ENCODE results near the gene LILRB5. TPM values are rescaled to one million over a fixed set of nuclear protein-coding genes. Genes with fewer than 3 reads are reported as not detected.

LILRB5 gene
- total and polyA plus RNA-seq, 2 donors (not counting 1 experiment from before 2014, with no cell fraction given), result 0.05 TPM; not detected in 1

DNA sequence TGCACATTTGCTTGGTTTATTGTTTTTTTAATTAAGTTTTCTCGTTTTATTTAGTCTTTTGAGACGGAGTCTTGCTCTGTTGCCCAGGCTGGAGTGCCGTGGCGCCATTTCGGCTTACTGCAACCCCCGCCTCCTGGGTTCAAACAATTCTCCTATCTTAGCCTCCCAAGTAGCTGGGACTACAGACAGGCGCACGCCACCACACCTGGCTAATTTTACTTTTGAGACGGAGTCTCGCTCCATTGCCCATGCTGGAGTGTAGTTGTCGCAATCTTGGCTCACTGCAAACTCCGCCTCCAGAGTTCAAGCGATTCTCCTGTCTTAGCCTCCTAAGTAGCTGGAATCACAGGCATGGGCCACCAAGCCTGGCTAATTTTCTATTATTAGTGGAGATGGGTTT, 55.1 kb downstream of the LILRB5 start:
- Histone ChIP-seq H3K9ac (ENCODE audit: low read length) (peak overlapping the region; percentile 96), H3K4me2 (replicated peaks; ENCODE audit: low read depth, low read length, poor library complexity, severe bottlenecking) (peak overlapping the region; percentile 88), H4K20me1 (ENCODE audit: control insufficient read depth, insufficient read depth, low read length, poor library complexity, severe bottlenecking) (peaks cover 61% of the 10 kb centered on the region), H3K36me3 (replicated peaks in 1 of 2; ENCODE audit: control extremely low read depth in 1 of 2, control insufficient read depth in 1 of 2, extremely low read depth in 1 of 2, insufficient read depth in 2 of 2, low read length in 1 of 2) (peaks cover 7 to 58% of the 10 kb centered on the region in 2 experiments), H3K4me1 (ENCODE audit: control insufficient read depth in 2 of 2, insufficient read depth in 2 of 2, low read length in 2 of 2) (peaks cover 38 to 54% of the 10 kb centered on the region in 2 donors), H3K4me3 (ENCODE audit: control extremely low read depth in 1 of 5, extremely low read depth in 1 of 5, insufficient read depth in 1 of 5, low read depth in 2 of 5, low read length in 4 of 5) (peak overlapping the region; percentile 64 to 100 (median 95)), H3K27ac (ENCODE audit: low read length in 2 of 2) (peak overlapping the region in 1 of 2 donors; percentile 95), H2AFZ (ENCODE audit: insufficient read depth, low read depth, low read length, poor library complexity, severe bottlenecking) (no peak overlapping the region), H3K79me2 (ENCODE audit: control insufficient read depth, insufficient read depth, low read length) (peaks cover 67% of the 10 kb centered on the region), H3K27me3 (replicated peaks in 1 of 4; ENCODE audit: control extremely low read depth in 1 of 4, control insufficient read depth in 3 of 4, insufficient read depth in 4 of 4, low read length in 3 of 4) (no peaks in the 10 kb centered on the region), H3K9me3 (ENCODE audit: control extremely low read depth in 1 of 3, control insufficient read depth in 2 of 3, insufficient read depth in 1 of 3, low read length in 2 of 3) (no peaks in the 10 kb centered on the region)
- peak overlapping the region; percentile 98 for H3K27ac Mint-ChIP-seq
- H3K9me3 Mint-ChIP-seq (ENCODE audit: insufficient read depth), result no peaks in the 10 kb centered on the region
- CTCF ChIA-PET, result interaction anchor here (4.9 kb wide), 1 partner anchor 12 kb away, joined by 30 read pairs; the partner anchor contains the start of genes MBOAT7 and TSEN34
- POLR2A ChIA-PET, result interaction anchor here (1.0 to 4.8 kb wide), 3 partner anchors 12 to 245 kb away, joined by 4 to 73 read pairs (median 11); partner anchors contain the start of genes LENG1, MBOAT7 and TSEN34
- no peak for TF ChIP-seq CTCF (IDR thresholded peaks at IDR 0.05)
- peaks cover 59% of the 10 kb centered on the region for H3K4me1 Mint-ChIP-seq
- intact Hi-C loops (cut with micrococcal nuclease), result loop anchor here (1.0 to 5.0 kb wide), 3 partner anchors 40 to 1475 kb away; partner anchors contain the start of genes EPN1 and LENG8
- no peaks in the 10 kb centered on the region for H3K27me3 Mint-ChIP-seq
- 63% methylated on average over 6 of the region's 13 CpGs for WGBS (ENCODE audit: insufficient coverage)
- peak overlapping the region; percentile 96 for H3K4me3 Mint-ChIP-seq
- ATAC-seq (ENCODE audit: low read depth) (no peak), DNase-seq (peak; percentile 30)

DNA sequence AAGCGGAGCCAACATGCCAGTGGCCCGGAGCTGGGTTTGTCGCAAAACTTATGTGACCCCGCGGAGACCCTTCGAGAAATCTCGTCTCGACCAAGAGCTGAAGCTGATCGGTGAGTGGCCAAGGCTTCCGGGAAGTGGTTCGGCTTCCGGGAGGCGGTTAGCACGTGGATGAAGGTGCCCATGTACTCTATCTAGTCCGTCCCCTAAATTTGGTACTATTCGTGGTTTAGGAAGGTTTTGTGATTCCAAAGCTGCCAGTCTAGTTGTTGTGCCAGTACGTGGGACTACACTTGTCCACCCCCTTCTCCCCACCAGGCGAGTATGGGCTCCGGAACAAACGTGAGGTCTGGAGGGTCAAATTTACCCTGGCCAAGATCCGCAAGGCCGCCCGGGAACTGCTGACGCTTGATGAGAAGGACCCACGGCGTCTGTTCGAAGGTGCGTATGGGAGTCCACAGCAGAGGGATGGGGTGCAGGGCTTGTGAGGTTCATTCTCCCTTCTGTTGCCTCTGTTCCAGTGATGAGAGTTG, 55.8 kb downstream of the LILRB5 start:
- no peaks in the 10 kb centered on the region for H3K9me3 Mint-ChIP-seq (ENCODE audit: insufficient read depth)
- DNase-seq (no peak), ATAC-seq (ENCODE audit: low read depth) (no peak)
- H3K27ac ChIP-seq (ENCODE audit: low read length in 2 of 2), result peak overlapping the region; percentile 75 to 95
- H3K27me3 Mint-ChIP-seq, result no peaks in the 10 kb centered on the region
- peak overlapping the region; percentile 88 for H3K4me2 ChIP-seq (replicated peaks; ENCODE audit: low read depth, low read length, poor library complexity, severe bottlenecking)
- peak overlapping the region; percentile 96 for H3K4me3 Mint-ChIP-seq
- CTCF ChIA-PET, result interaction anchor here (0.6 to 4.9 kb wide), 3 partner anchors 12 to 805 kb away, joined by 3 to 30 read pairs (median 3); partner anchors contain the start of genes MBOAT7 and TSEN34
- H3K36me3 ChIP-seq (replicated peaks in 1 of 2; ENCODE audit: control extremely low read depth in 1 of 2, control insufficient read depth in 1 of 2, extremely low read depth in 1 of 2, insufficient read depth in 2 of 2, low read length in 1 of 2), result peaks cover 7 to 51% of the 10 kb centered on the region in 2 experiments
- no peaks in the 10 kb centered on the region for H3K9me3 ChIP-seq (ENCODE audit: control extremely low read depth in 1 of 3, control insufficient read depth in 2 of 3, insufficient read depth in 1 of 3, low read length in 2 of 3)
- no peaks in the 10 kb centered on the region for H3K27me3 ChIP-seq (replicated peaks in 1 of 4; ENCODE audit: control extremely low read depth in 1 of 4, control insufficient read depth in 3 of 4, insufficient read depth in 4 of 4, low read length in 3 of 4)
- H3K4me1 Mint-ChIP-seq, result peaks cover 55% of the 10 kb centered on the region
- TF ChIP-seq CTCF (IDR thresholded peaks at IDR 0.05), result no peak
- TF ChIP-seq EZH2 (IDR thresholded peaks at IDR 0.05; ENCODE audit: borderline replicate concordance, insufficient read depth, low read depth, low read length, poor library complexity, severe bottlenecking), result no peak
- peaks cover 38 to 47% of the 10 kb centered on the region in 2 donors for H3K4me1 ChIP-seq (ENCODE audit: control insufficient read depth in 2 of 2, insufficient read depth in 2 of 2, low read length in 2 of 2)
- peak overlapping the region; percentile 85 for H2AFZ ChIP-seq (ENCODE audit: insufficient read depth, low read depth, low read length, poor library complexity, severe bottlenecking)
- intact Hi-C loops (cut with micrococcal nuclease), result loop anchor here (1.0 to 5.0 kb wide), 3 partner anchors 39 to 1476 kb away; partner anchors contain the start of genes EPN1 and LENG8
- peaks cover 54% of the 10 kb centered on the region for H4K20me1 ChIP-seq (ENCODE audit: control insufficient read depth, insufficient read depth, low read length, poor library complexity, severe bottlenecking)
- peak overlapping the region; percentile 64 to 100 (median 95) for H3K4me3 ChIP-seq (ENCODE audit: control extremely low read depth in 1 of 5, extremely low read depth in 1 of 5, insufficient read depth in 1 of 5, low read depth in 2 of 5, low read length in 4 of 5)
- peak overlapping the region; percentile 96 for H3K9ac ChIP-seq (ENCODE audit: low read length)
- POLR2A ChIA-PET, result interaction anchor here (0.7 to 4.8 kb wide), 5 partner anchors 11 to 188 kb away, joined by 4 to 73 read pairs (median 5); partner anchors contain the start of genes LENG1, MBOAT7, PRPF31 and TFPT
- peak overlapping the region; percentile 98 for H3K27ac Mint-ChIP-seq
- peaks cover 60% of the 10 kb centered on the region for H3K79me2 ChIP-seq (ENCODE audit: control insufficient read depth, insufficient read depth, low read length)
- 2% methylated on average over 18 of the region's 28 CpGs for WGBS (ENCODE audit: insufficient coverage)

Data from B cell (primary cell).